Duodenal mucosa (tissue), 2 donors: ENCODE results near the gene GTF2A1.
"Not testable (repeated sequence)": the region's sequence is repeated elsewhere in the genome, so short reads cannot be mapped to it uniquely, and the experiment has no call there.

Source experiments
- H3K27ac ChIP-seq: one replicate; pipeline ENCODE4 v1.7.0; 2013; ENCODE audit warnings: low read depth, low read length
- H3K27me3 ChIP-seq, 2 donors: one replicate each; pipeline ENCODE4 v1.7.0; 2013; ENCODE audit warnings: low read length in 2 of 2, control low read depth in 1 of 2; ENCODE audit not compliant: insufficient read depth in 2 of 2, control insufficient read depth in 1 of 2
- H3K36me3 ChIP-seq, 2 donors: one replicate each; pipeline ENCODE4 v1.7.0; 2013; ENCODE audit warnings: low read length in 2 of 2, control low read depth in 1 of 2; ENCODE audit not compliant: insufficient read depth in 2 of 2, control insufficient read depth in 1 of 2
- H3K4me1 ChIP-seq, 2 donors: one replicate each; pipeline ENCODE4 v1.7.0; 2013; ENCODE audit warnings: low read length in 2 of 2, control low read depth in 1 of 2; ENCODE audit not compliant: insufficient read depth in 2 of 2, control insufficient read depth in 1 of 2
- H3K4me3 ChIP-seq, 2 donors: one replicate each; pipeline ENCODE4 v1.7.0; 2013; ENCODE audit warnings: low read length in 2 of 2, low read depth in 1 of 2
- H3K9ac ChIP-seq, 2 donors: one replicate each; pipeline ENCODE4 v1.7.0; 2013; ENCODE audit warnings: low read length in 2 of 2, low read depth in 1 of 2
- H3K9me3 ChIP-seq, 2 donors: one replicate each; pipeline ENCODE4 v1.7.0; 2013; ENCODE audit warnings: low read length in 2 of 2, control low read depth in 1 of 2; ENCODE audit not compliant: control insufficient read depth in 1 of 2

GTF2A1 gene

GRCh38 chr14:81256289-81256960, 35.7 kb upstream of the GTF2A1 start:
- no peak overlapping the region for H3K4me3 ChIP-seq
- H3K27ac ChIP-seq: no peak overlapping the region
- H3K9ac ChIP-seq: no peak overlapping the region
- H3K36me3 ChIP-seq: no peaks in the 10 kb centered on the region
- H3K9me3 ChIP-seq: no peaks in the 10 kb centered on the region
- H3K27me3 ChIP-seq: no peaks in the 10 kb centered on the region
- H3K4me1 ChIP-seq: no peaks in the 10 kb centered on the region

- H3K4me1 ChIP-seq: no peaks in the 10 kb centered on the region
- no peak overlapping the region for H3K27ac ChIP-seq
- no peaks in the 10 kb centered on the region for H3K27me3 ChIP-seq
- H3K36me3 ChIP-seq: no peaks in the 10 kb centered on the region
- H3K4me3 ChIP-seq: no peak overlapping the region
- H3K9ac ChIP-seq: no peak overlapping the region
- H3K9me3 ChIP-seq: no peaks in the 10 kb centered on the region
These were observed 31.5 kb upstream of the GTF2A1 start for GRCh38 chr14:81252278-81252677.

DNA sequence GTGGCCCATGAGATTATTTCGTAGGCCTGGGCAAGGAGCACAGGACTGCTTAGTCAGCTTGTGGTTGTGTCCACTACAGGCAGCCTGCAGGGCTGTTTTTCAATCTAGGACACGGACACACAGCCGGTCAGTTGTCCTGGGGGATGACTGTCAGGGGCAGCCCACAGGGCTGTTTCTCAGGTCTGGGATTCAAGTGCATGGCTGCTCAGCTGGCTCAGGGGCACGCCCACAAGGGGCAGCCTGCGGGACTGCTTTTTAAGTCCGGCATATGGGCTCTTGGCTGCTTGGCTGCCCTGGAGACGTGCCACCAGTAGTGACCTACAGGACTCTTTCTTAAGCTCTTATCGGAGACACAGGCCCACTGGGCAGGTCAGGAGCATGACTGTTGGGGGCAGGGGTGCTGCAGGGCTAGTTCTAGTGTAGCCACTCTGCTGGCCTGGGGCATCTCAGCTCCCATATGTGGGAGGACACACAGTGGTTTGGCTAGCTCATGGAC, 26.6 kb upstream of the GTF2A1 start:
- Histone ChIP-seq H3K9ac (no peak overlapping the region), H3K36me3 (no peaks in the 10 kb centered on the region), H3K4me1 (no peaks in the 10 kb centered on the region), H3K27me3 (no peaks in the 10 kb centered on the region), H3K4me3 (no peak overlapping the region), H3K27ac (no peak overlapping the region), H3K9me3 (no peaks in the 10 kb centered on the region)

DNA sequence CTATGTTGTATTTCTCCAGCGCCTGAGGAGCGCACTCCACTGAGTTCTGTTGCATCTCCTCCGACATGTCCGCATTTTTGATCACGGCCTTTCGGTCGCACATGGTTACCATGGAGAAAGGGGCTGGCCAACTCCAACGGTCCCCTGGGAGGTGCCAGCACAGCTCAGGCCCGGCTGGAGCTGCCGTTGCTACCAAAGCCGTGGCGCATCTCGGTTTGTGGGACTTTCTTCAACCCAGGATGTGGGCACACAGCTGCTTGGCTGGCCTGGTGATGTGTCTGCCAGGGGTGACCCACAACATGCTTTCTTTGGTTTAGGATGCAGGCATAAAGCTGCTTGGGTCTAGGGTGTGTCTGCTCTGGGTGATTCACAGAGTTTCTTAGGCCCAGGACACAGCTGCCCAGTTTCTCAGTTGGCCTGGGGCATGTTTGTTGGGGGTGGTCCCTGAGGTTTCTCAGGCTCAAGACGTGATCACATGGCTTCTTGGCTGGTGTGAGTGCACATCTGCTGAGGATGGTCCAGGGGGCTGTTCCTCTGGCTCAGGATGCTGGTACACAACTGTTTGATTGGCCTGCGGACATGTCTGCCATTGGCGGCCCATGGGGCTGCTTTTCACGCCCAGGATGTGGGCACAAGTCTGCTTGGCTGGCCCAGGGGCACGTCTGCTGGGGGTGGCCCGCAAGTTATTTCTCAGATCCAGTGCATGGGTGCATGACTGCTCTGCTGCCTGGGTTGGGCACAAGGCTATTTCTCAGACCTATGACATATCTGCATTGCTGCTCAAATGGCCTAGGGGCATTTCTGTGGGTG, 25.9 kb upstream of the GTF2A1 start:
- H3K36me3 ChIP-seq: no peaks in the 10 kb centered on the region
- H3K9me3 ChIP-seq: no peaks in the 10 kb centered on the region
- H3K4me3 ChIP-seq: no peak overlapping the region
- no peaks in the 10 kb centered on the region for H3K27me3 ChIP-seq
- H3K9ac ChIP-seq: no peak overlapping the region
- no peaks in the 10 kb centered on the region for H3K4me1 ChIP-seq
- H3K27ac ChIP-seq: no peak overlapping the region

DNA sequence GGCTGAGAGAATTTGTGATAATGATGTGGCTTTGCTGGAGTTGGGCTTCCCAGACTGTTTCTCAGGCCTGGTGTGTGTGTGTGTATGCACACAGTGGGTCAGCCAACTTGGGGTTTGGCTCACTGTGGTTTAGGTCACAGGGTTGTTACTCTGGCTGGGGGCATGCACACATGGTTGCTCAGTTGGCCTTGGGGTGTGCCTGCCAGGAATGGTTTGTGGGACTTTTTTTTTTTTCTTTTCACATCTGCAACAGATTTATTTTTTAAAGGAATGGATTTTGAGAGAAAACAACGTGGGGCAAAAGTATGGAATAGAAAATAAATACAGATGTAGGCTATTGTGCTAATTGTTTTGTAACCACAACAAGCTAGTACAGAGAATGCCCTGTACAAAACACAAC, 25.0 kb upstream of the GTF2A1 start:
- no peaks in the 10 kb centered on the region for H3K4me1 ChIP-seq
- H3K4me3 ChIP-seq: no peak overlapping the region
- H3K9ac ChIP-seq: no peak overlapping the region
- no peak overlapping the region for H3K27ac ChIP-seq
- no peaks in the 10 kb centered on the region for H3K27me3 ChIP-seq
- no peaks in the 10 kb centered on the region for H3K36me3 ChIP-seq
- no peaks in the 10 kb centered on the region for H3K9me3 ChIP-seq

DNA sequence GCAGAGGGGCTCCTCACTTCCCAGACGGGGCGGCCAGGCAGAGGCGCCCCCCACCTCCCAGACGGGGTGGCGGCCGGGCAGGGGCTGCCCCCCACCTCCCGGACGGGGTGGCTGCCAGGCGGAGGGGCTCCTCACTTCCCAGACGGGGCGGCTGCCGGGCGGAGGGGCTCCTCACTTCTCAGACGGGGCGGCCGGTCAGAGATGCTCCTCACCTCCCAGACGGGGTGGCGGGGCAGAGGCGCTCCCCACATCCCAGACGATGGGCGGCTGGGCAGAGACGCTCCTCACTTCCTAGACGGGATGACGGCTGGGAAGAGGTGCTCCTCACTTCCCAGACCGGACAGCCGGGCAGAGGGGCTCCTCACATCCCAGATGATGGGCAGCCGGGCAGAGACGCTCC, 23.7 kb upstream of the GTF2A1 start:
- H3K4me3 ChIP-seq, H3K4me1 ChIP-seq, H3K9ac ChIP-seq, H3K27me3 ChIP-seq, H3K36me3 ChIP-seq, H3K9me3 ChIP-seq, H3K27ac ChIP-seq: not testable (repeated sequence)

DNA sequence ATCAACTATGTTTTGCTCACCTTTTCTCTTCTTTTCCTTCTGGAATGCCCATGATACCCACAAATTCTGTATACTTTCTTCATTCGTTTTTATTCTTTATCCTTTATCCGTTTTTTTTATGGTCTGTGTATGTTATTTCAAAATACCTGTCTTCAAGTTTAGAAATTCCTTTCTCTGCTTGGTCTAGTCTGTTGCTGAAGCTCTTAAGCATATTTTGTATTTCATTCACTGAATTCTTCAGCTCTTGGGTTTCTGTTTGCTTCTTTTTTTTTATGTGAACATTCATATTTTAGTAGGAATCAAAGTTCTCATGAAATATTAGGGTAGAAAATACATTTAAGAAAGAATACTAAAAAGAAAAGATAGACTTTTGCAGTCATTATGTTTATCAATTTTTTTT, 22.7 kb upstream of the GTF2A1 start:
- no peaks in the 10 kb centered on the region for H3K36me3 ChIP-seq
- no peak overlapping the region for H3K4me3 ChIP-seq

DNA sequence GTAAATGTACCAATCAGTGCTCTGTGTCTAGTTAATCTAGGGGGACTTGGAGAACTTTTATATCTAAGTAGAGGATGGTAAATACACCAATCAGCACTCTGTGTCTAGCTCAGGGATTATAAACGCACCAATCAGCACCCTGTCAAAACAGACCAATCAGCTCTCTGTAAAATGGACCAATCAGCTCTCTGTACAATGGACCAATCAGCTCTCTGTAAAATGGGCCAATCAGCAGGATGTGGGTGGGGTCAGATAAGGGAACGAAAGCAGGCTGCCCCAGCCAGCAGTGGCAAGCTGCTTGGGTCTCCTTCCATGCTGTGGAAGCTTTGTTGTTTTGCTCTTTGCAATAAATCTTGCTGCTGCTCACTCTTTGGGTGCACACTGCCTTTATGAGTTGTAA, 16.1 kb upstream of the GTF2A1 start:
- H3K9me3 ChIP-seq, H3K36me3 ChIP-seq, H3K4me3 ChIP-seq, H3K27me3 ChIP-seq, H3K4me1 ChIP-seq, H3K9ac ChIP-seq, H3K27ac ChIP-seq: not testable (repeated sequence)

More for the DNA sequence above, 22.7 kb upstream of the GTF2A1 start:
- Histone ChIP-seq H3K27me3 (no peaks in the 10 kb centered on the region), H3K27ac (no peak overlapping the region), H3K9ac (no peak overlapping the region), H3K4me1 (no peaks in the 10 kb centered on the region), H3K9me3 (no peaks in the 10 kb centered on the region)

- Histone ChIP-seq H3K27me3 (no peaks in the 10 kb centered on the region), H3K36me3 (no peaks in the 10 kb centered on the region), H3K9me3 (no peaks in the 10 kb centered on the region), H3K4me1 (no peaks in the 10 kb centered on the region), H3K4me3 (no peak overlapping the region), H3K9ac (no peak overlapping the region), H3K27ac (no peak overlapping the region)
These were observed 15.4 kb upstream of the GTF2A1 start for GRCh38 chr14:81236138-81236537.

- H3K4me1 ChIP-seq: no peaks in the 10 kb centered on the region
- no peak overlapping the region for H3K27ac ChIP-seq
- H3K27me3 ChIP-seq: no peaks in the 10 kb centered on the region
- H3K4me3 ChIP-seq: no peak overlapping the region
- H3K36me3 ChIP-seq: no peaks in the 10 kb centered on the region
- H3K9me3 ChIP-seq: no peaks in the 10 kb centered on the region
- H3K9ac ChIP-seq: no peak overlapping the region
These were observed 14.3 kb upstream of the GTF2A1 start for GRCh38 chr14:81235096-81235495.
